Activated CD4-positive, alpha-beta memory T cell treated with anti-CD3 and anti-CD28 coated beads for 36 hours (primary cell): Measurements from ENCODE around the gene PTPRN2. TPM values are rescaled to one million over a fixed set of nuclear protein-coding genes. Genes with fewer than 3 reads are reported as not detected.

Experiments used
- CTCF ChIA-PET: fragments of 350-600 bp; sonication (Branson Sonifier 250); formaldehyde crosslinking; loops from one replicate; lab custom pipeline; 2021; ENCODE audit warnings: antibody characterized with exemption, inconsistent platforms; lab: Charles Lee
- POLR2A ChIA-PET: fragments of 350-600 bp; sonication (Branson Sonifier 250); formaldehyde crosslinking; loops from one replicate; lab custom pipeline; 2021; ENCODE audit warnings: antibody characterized with exemption; lab: Charles Lee
- DNase-seq: peaks from one replicate; pipeline ENCODE4 v3.0.0-alpha.2; 2020
- H3K27ac Mint-ChIP-seq: one replicate; pipeline ENCODE4 v1.8.0; 2021; ENCODE audit warnings: mixed read lengths
- H3K27me3 Mint-ChIP-seq: one replicate; pipeline ENCODE4 v1.8.0; 2021; ENCODE audit warnings: mixed read lengths
- H3K36me3 Mint-ChIP-seq: one replicate; pipeline ENCODE4 v1.8.0; 2021; ENCODE audit warnings: mixed read lengths
- H3K4me1 Mint-ChIP-seq: one replicate; pipeline ENCODE4 v1.8.0; 2021; ENCODE audit warnings: low read depth, mixed read lengths
- H3K4me3 Mint-ChIP-seq: one replicate; pipeline ENCODE4 v1.8.0; 2021; ENCODE audit warnings: mild to moderate bottlenecking, mixed read lengths
- H3K9me3 Mint-ChIP-seq: one replicate; pipeline ENCODE4 v1.8.0; 2021; ENCODE audit warnings: mixed read lengths
- intact Hi-C: fragments of 100-400 bp; cut with micrococcal nuclease; formaldehyde crosslinking; loops from one replicate; pipeline ENCODE4 v1.15.1; 2023
- total RNA-seq, 2 experiments: library from RNA; stranded (reverse); gene quantifications; one replicate each; pipeline ENCODE4 v1.2.3, GENCODE V29; 2021

The PTPRN2 gene
- total RNA-seq, 2 experiments from 2014 or later = 0.51 to 0.64 TPM

- H3K36me3 Mint-ChIP-seq = no peaks in the 10 kb centered on the region
- H3K27me3 Mint-ChIP-seq = no peaks in the 10 kb centered on the region
- no peaks in the 10 kb centered on the region for H3K9me3 Mint-ChIP-seq
- DNase-seq = no peak
- peaks cover 3% of the 10 kb centered on the region for H3K4me1 Mint-ChIP-seq
- intact Hi-C loops = no loop called here
- no peak overlapping the region for H3K4me3 Mint-ChIP-seq
- POLR2A ChIA-PET = no interaction called here
- CTCF ChIA-PET = no interaction called here
- H3K27ac Mint-ChIP-seq = no peak overlapping the region
Measured at GRCh38 chr7:157539521-157539920, 1048.1 kb downstream of the PTPRN2 start.

- Mint-ChIP-seq H3K27me3 (no peaks in the 10 kb centered on the region), H3K36me3 (no peaks in the 10 kb centered on the region), H3K4me1 (peaks cover 2% of the 10 kb centered on the region), H3K4me3 (no peak overlapping the region), H3K27ac (no peak overlapping the region), H3K9me3 (no peaks in the 10 kb centered on the region)
- ChIA-PET POLR2A (no interaction called here), CTCF (no interaction called here)
- no peak for DNase-seq
- intact Hi-C loops = no loop called here
Measured at GRCh38 chr7:157538735-157539134, 1048.9 kb downstream of the PTPRN2 start.

GRCh38 chr7:157538321-157538720 is 1049.3 kb downstream of the PTPRN2 start:
- H3K4me1 Mint-ChIP-seq = peaks cover 2% of the 10 kb centered on the region
- no peak for DNase-seq
- H3K27me3 Mint-ChIP-seq = no peaks in the 10 kb centered on the region
- no peak overlapping the region for H3K4me3 Mint-ChIP-seq
- H3K27ac Mint-ChIP-seq = no peak overlapping the region
- intact Hi-C loops = no loop called here
- peaks cover under 1% of the 10 kb centered on the region for H3K9me3 Mint-ChIP-seq
- no peaks in the 10 kb centered on the region for H3K36me3 Mint-ChIP-seq
- ChIA-PET CTCF (no interaction called here), POLR2A (no interaction called here)

- peaks cover 2% of the 10 kb centered on the region for H3K4me1 Mint-ChIP-seq
- ChIA-PET CTCF (no interaction called here), POLR2A (no interaction called here)
- intact Hi-C loops = no loop called here
- H3K9me3 Mint-ChIP-seq = peaks cover 12% of the 10 kb centered on the region
- no peaks in the 10 kb centered on the region for H3K27me3 Mint-ChIP-seq
- H3K27ac Mint-ChIP-seq = no peak overlapping the region
- DNase-seq = no peak
- peaks cover 5% of the 10 kb centered on the region for H3K36me3 Mint-ChIP-seq
- no peak overlapping the region for H3K4me3 Mint-ChIP-seq
Measured at GRCh38 chr7:157537056-157537455, 1050.6 kb downstream of the PTPRN2 start.

GRCh38 chr7:157532068-157532467 is 1055.6 kb downstream of the PTPRN2 start:
- H3K36me3 Mint-ChIP-seq = peaks cover 5% of the 10 kb centered on the region
- ChIA-PET POLR2A (no interaction called here), CTCF (no interaction called here)
- no peaks in the 10 kb centered on the region for H3K4me1 Mint-ChIP-seq
- H3K4me3 Mint-ChIP-seq = no peak overlapping the region
- peaks cover 20% of the 10 kb centered on the region for H3K9me3 Mint-ChIP-seq
- intact Hi-C loops = no loop called here
- no peaks in the 10 kb centered on the region for H3K27me3 Mint-ChIP-seq
- no peak overlapping the region for H3K27ac Mint-ChIP-seq
- DNase-seq = no peak

- DNase-seq = peak; percentile 2
- H3K27ac Mint-ChIP-seq = no peak overlapping the region
- ChIA-PET CTCF (no interaction called here), POLR2A (no interaction called here)
- no peak overlapping the region for H3K4me3 Mint-ChIP-seq
- peaks cover 5% of the 10 kb centered on the region for H3K36me3 Mint-ChIP-seq
- no peaks in the 10 kb centered on the region for H3K4me1 Mint-ChIP-seq
- H3K27me3 Mint-ChIP-seq = peaks cover 2% of the 10 kb centered on the region
- intact Hi-C loops = no loop called here
- H3K9me3 Mint-ChIP-seq = peaks cover 20% of the 10 kb centered on the region
Measured at GRCh38 chr7:157529768-157530560, 1057.7 kb downstream of the PTPRN2 start.

GRCh38 chr7:157528785-157529341 is 1058.8 kb downstream of the PTPRN2 start:
- H3K4me3 Mint-ChIP-seq = no peak overlapping the region
- H3K36me3 Mint-ChIP-seq = peaks cover 5% of the 10 kb centered on the region
- H3K9me3 Mint-ChIP-seq = peaks cover 20% of the 10 kb centered on the region
- peak; percentile 7 for DNase-seq
- POLR2A ChIA-PET = no interaction called here
- H3K27ac Mint-ChIP-seq = no peak overlapping the region
- H3K27me3 Mint-ChIP-seq = peaks cover 2% of the 10 kb centered on the region
- CTCF ChIA-PET = no interaction called here
- H3K4me1 Mint-ChIP-seq = no peaks in the 10 kb centered on the region
- intact Hi-C loops = no loop called here

- intact Hi-C loops = no loop called here
- CTCF ChIA-PET = no interaction called here
- no peak overlapping the region for H3K27ac Mint-ChIP-seq
- H3K36me3 Mint-ChIP-seq = peaks cover 5% of the 10 kb centered on the region
- peaks cover 14% of the 10 kb centered on the region for H3K9me3 Mint-ChIP-seq
- POLR2A ChIA-PET = no interaction called here
- H3K4me1 Mint-ChIP-seq = no peaks in the 10 kb centered on the region
- H3K27me3 Mint-ChIP-seq = peaks cover 2% of the 10 kb centered on the region
- no peak overlapping the region for H3K4me3 Mint-ChIP-seq
- DNase-seq = peak; percentile 5
Measured at GRCh38 chr7:157527686-157528085, 1059.9 kb downstream of the PTPRN2 start.

- H3K4me3 Mint-ChIP-seq = no peak overlapping the region
- peak; percentile 5 for DNase-seq
- H3K4me1 Mint-ChIP-seq = no peaks in the 10 kb centered on the region
- no peak overlapping the region for H3K27ac Mint-ChIP-seq
- POLR2A ChIA-PET = no interaction called here
- intact Hi-C loops = no loop called here
- H3K36me3 Mint-ChIP-seq = no peaks in the 10 kb centered on the region
- CTCF ChIA-PET = no interaction called here
- H3K27me3 Mint-ChIP-seq = peaks cover 2% of the 10 kb centered on the region
- H3K9me3 Mint-ChIP-seq = peaks cover 8% of the 10 kb centered on the region
Measured at GRCh38 chr7:157526913-157527634, 1060.5 kb downstream of the PTPRN2 start.

- Mint-ChIP-seq H3K27me3 (peaks cover 2% of the 10 kb centered on the region), H3K9me3 (no peaks in the 10 kb centered on the region), H3K27ac (no peak overlapping the region), H3K4me3 (no peak overlapping the region), H3K36me3 (no peaks in the 10 kb centered on the region), H3K4me1 (no peaks in the 10 kb centered on the region)
- intact Hi-C loops = no loop called here
- CTCF ChIA-PET = no interaction called here
- POLR2A ChIA-PET = no interaction called here
- DNase-seq = peak; percentile 6
Measured at GRCh38 chr7:157526005-157526912, 1061.4 kb downstream of the PTPRN2 start.

- no peaks in the 10 kb centered on the region for H3K4me1 Mint-ChIP-seq
- no peaks in the 10 kb centered on the region for H3K36me3 Mint-ChIP-seq
- H3K27me3 Mint-ChIP-seq = peaks cover 2% of the 10 kb centered on the region
- CTCF ChIA-PET = no interaction called here
- no peaks in the 10 kb centered on the region for H3K9me3 Mint-ChIP-seq
- intact Hi-C loops = no loop called here
- no peak for DNase-seq
- no peak overlapping the region for H3K4me3 Mint-ChIP-seq
- no peak overlapping the region for H3K27ac Mint-ChIP-seq
- POLR2A ChIA-PET = no interaction called here
Measured at GRCh38 chr7:157525491-157525915, 1062.1 kb downstream of the PTPRN2 start.

- Mint-ChIP-seq H3K9me3 (no peaks in the 10 kb centered on the region), H3K27me3 (peaks cover 2% of the 10 kb centered on the region), H3K27ac (no peak overlapping the region), H3K36me3 (no peaks in the 10 kb centered on the region), H3K4me1 (no peaks in the 10 kb centered on the region), H3K4me3 (no peak overlapping the region)
- ChIA-PET CTCF (no interaction called here), POLR2A (no interaction called here)
- intact Hi-C loops = no loop called here
- DNase-seq = no peak
Measured at GRCh38 chr7:157524731-157525130, 1062.9 kb downstream of the PTPRN2 start.
